HG02678 (cell line): ENCODE results near the gene OS9.

Experiments used
- ATAC-seq: cut with Tn5 transposase; IDR thresholded peaks from one replicate; pipeline ENCODE4 v1.9.1; 2021; ENCODE audit warnings: mild to moderate bottlenecking, moderate library complexity; ENCODE audit not compliant: unreplicated experiment

OS9 gene

GRCh38 chr12:57765698-57766463 lies 71.9 kb downstream of the OS9 start:
- ATAC-seq = no peak

GRCh38 chr12:57766464-57767304 lies 72.8 kb downstream of the OS9 start, which contains the start of gene CYP27B1:
Gene CYP27B1 (minus strand): TSS chr12:57767078. CDS start chr12:57767041, 37 bp downstream.
- no peak for ATAC-seq

GRCh38 chr12:57767305-57767698 lies 73.4 kb downstream of the OS9 start:
- ATAC-seq = no peak

GRCh38 chr12:57767876-57768275 lies 73.9 kb downstream of the OS9 start:
- ATAC-seq = no peak

- no peak for ATAC-seq
These were observed 75.7 kb downstream of the OS9 start for GRCh38 chr12:57769594-57769993.

GRCh38 chr12:57770734-57771133 lies 76.8 kb downstream of the OS9 start:
- ATAC-seq = no peak
